K562 (cell line): ENCODE data around the gene MVP. TPM values are rescaled to one million over a fixed set of nuclear protein-coding genes. Genes with fewer than 3 reads are reported as not detected.

Source experiments
- BCOR ChIP-seq: fragments of 450-650 bp; IDR thresholded peaks from 2 replicates; pipeline ENCODE4 v1.6.1; 2016
- CHD4 ChIP-seq: fragments of 200-600 bp; sonication (generic); IDR thresholded peaks from 3 replicates; pipeline ENCODE4 v1.6.1; 2012; ENCODE audit warnings: low read depth, mild to moderate bottlenecking, mixed read lengths, low read length, inconsistent platforms; ENCODE audit not compliant: insufficient read depth, insufficient replicate concordance, poor library complexity, severe bottlenecking
- CREBBP ChIP-seq: IDR thresholded peaks from one replicate; pipeline ENCODE4 v1.6.1; 2012; ENCODE audit warnings: low read depth, mild to moderate bottlenecking, control low read depth, inconsistent platforms, low read length
- CTCF ChIP-seq, 3 experiments: IDR thresholded peaks in 2 of 3; conservative IDR thresholded peaks in 1 of 3; 2 replicates each; pipeline ENCODE4 v1.5.1; 2011 to 2012; ENCODE audit warnings: low read length in 3 of 3, mild to moderate bottlenecking in 3 of 3, control low read depth in 2 of 3, improper control_type of control experiment in 1 of 3, inconsistent platforms in 1 of 3, low read depth in 1 of 3, mixed read lengths in 1 of 3, moderate library complexity in 1 of 3; ENCODE audit not compliant: insufficient read depth in 2 of 3
- MEF2D ChIP-seq: conservative IDR thresholded peaks from 2 replicates; pipeline ENCODE4 v1.6.1; 2016; ENCODE audit warnings: low read depth, missing genetic modification characterization, missing compliant biosample characterization
- POLR2AphosphoS5 ChIP-seq: IDR thresholded peaks from 2 replicates; pipeline ENCODE4 v1.6.1; 2011; ENCODE audit warnings: mild to moderate bottlenecking, low read depth, low read length, moderate library complexity; ENCODE audit not compliant: control insufficient read depth, insufficient read depth
- POLR2G ChIP-seq: fragments of 200-400 bp; formaldehyde crosslinking; IDR thresholded peaks from 2 replicates; pipeline ENCODE4 v1.6.1; 2017; ENCODE audit warnings: low read depth, mild to moderate bottlenecking, antibody characterized with exemption, low read length, moderate library complexity
- RBM39 ChIP-seq: fragments of 200-400 bp; formaldehyde crosslinking; optimal IDR thresholded peaks from 2 replicates; pipeline ENCODE3; 2018; ENCODE audit warnings: low read depth, low read length
- ZNF282 ChIP-seq: sonication (generic); formaldehyde crosslinking; IDR thresholded peaks from 2 replicates; pipeline ENCODE4 v1.8.1; 2023; ENCODE audit warnings: missing genetic modification reagents
- polyA plus RNA-seq, 8 experiments: library from polyadenylated mRNA; depleted of rRNA in 4 of 8; stranded (reverse) in 5 of 8; unstranded in 3 of 8; fragments of >200 nt; fragmentation: Nextera tagmentation in 2 of 8; fragmentation: Illumina TruSeq in 1 of 8; extraction: Ambion mirVana in 2 of 8; extraction: Trizol in 1 of 8; gene quantifications; 2 replicates each; pipeline versions ENCODE4 v1.2.1 to v1.2.3, GENCODE V29; 2011 to 2014; ENCODE audit warnings: inconsistent platforms in 1 of 8, missing spikeins in 1 of 8
- total RNA-seq, 7 experiments: library from RNA; depleted of rRNA in 6 of 7; stranded (reverse); fragments of >200 nt in 6 of 7; fragmentation: Illumina TruSeq in 2 of 7; extraction: Trizol in 2 of 7; gene quantifications; 2 replicates each; pipeline versions ENCODE4 v1.2.1 to v1.2.3, GENCODE V29; 2011 to 2021; ENCODE audit warnings: low replicate concordance in 1 of 7
- TF ChIP-seq, protein P1 (sequence below), 3 experiments: fragments of 200-800 bp in 1 of 3; sonication (Bioruptor generic) in 1 of 3; sonication (generic) in 1 of 3; formaldehyde crosslinking in 1 of 3; IDR thresholded peaks; 2 replicates each; pipeline versions ENCODE4 v1.6.1 to v1.8.0; 2016 to 2022; ENCODE audit warnings: mild to moderate bottlenecking in 2 of 3, missing compliant biosample characterization in 2 of 3, missing genetic modification characterization in 2 of 3, missing genetic modification reagents in 1 of 3
- TF ChIP-seq, protein P2 (sequence below): sonication (generic); formaldehyde crosslinking; IDR thresholded peaks from 2 replicates; pipeline ENCODE4 v1.8.0; 2022; ENCODE audit warnings: mild to moderate bottlenecking, missing genetic modification reagents
- TF ChIP-seq, protein P3 (sequence below): sonication (generic); formaldehyde crosslinking; IDR thresholded peaks from 2 replicates; pipeline ENCODE4 v1.8.0; 2023; ENCODE audit warnings: missing genetic modification reagents, mild to moderate bottlenecking, borderline replicate concordance

The MVP gene
- total and polyA plus RNA-seq, 9 of the 15 experiments (the other 6 are each of a cell fraction or from before 2014, with no cell fraction given), result 0.39 to 1.9 (median 0.76) TPM; not detected in 2

- no peak for TF ChIP-seq CTCF (IDR thresholded peaks at IDR 0.05 in 2 of 3, conservative IDR thresholded peaks at IDR 0.05 in 1 of 3; ENCODE audit: insufficient read depth in 2 of 3, low read depth in 1 of 3, low read length in 3 of 3)
- no peak for TF ChIP-seq RBM39
- TF ChIP-seq, protein P1, sequence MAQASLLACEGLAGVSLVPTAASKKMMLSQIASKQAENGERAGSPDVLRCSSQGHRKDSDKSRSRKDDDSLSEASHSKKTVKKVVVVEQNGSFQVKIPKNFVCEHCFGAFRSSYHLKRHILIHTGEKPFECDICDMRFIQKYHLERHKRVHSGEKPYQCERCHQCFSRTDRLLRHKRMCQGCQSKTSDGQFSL (CRISPR knock-in tag; IDR thresholded peaks at IDR 0.05), result 0 out of 2 replicates have a peak, but pooled peaks have one; percentile 8
- TF ChIP-seq, protein P1 (tag; IDR thresholded peaks at IDR 0.05), result no peak
- no peak for TF ChIP-seq CHD4
- no peak for TF ChIP-seq CREBBP
- TF ChIP-seq MEF2D (tag), result no peak
- TF ChIP-seq, protein P2, sequence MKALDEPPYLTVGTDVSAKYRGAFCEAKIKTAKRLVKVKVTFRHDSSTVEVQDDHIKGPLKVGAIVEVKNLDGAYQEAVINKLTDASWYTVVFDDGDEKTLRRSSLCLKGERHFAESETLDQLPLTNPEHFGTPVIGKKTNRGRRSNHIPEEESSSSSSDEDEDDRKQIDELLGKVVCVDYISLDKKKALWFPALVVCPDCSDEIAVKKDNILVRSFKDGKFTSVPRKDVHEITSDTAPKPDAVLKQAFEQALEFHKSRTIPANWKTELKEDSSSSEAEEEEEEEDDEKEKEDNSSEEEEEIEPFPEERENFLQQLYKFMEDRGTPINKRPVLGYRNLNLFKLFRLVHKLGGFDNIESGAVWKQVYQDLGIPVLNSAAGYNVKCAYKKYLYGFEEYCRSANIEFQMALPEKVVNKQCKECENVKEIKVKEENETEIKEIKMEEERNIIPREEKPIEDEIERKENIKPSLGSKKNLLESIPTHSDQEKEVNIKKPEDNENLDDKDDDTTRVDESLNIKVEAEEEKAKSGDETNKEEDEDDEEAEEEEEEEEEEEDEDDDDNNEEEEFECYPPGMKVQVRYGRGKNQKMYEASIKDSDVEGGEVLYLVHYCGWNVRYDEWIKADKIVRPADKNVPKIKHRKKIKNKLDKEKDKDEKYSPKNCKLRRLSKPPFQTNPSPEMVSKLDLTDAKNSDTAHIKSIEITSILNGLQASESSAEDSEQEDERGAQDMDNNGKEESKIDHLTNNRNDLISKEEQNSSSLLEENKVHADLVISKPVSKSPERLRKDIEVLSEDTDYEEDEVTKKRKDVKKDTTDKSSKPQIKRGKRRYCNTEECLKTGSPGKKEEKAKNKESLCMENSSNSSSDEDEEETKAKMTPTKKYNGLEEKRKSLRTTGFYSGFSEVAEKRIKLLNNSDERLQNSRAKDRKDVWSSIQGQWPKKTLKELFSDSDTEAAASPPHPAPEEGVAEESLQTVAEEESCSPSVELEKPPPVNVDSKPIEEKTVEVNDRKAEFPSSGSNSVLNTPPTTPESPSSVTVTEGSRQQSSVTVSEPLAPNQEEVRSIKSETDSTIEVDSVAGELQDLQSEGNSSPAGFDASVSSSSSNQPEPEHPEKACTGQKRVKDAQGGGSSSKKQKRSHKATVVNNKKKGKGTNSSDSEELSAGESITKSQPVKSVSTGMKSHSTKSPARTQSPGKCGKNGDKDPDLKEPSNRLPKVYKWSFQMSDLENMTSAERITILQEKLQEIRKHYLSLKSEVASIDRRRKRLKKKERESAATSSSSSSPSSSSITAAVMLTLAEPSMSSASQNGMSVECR, result peak; percentile 25; the same call in 1 of the 2 replicates
- no peak for TF ChIP-seq BCOR
- peak; percentile 10; the same call in 1 of the 2 replicates for TF ChIP-seq POLR2AphosphoS5
- TF ChIP-seq ZNF282 (CRISPR knock-in tag), result peak; percentile 78; the same call in 1 of the 2 replicates
- TF ChIP-seq, protein P3, sequence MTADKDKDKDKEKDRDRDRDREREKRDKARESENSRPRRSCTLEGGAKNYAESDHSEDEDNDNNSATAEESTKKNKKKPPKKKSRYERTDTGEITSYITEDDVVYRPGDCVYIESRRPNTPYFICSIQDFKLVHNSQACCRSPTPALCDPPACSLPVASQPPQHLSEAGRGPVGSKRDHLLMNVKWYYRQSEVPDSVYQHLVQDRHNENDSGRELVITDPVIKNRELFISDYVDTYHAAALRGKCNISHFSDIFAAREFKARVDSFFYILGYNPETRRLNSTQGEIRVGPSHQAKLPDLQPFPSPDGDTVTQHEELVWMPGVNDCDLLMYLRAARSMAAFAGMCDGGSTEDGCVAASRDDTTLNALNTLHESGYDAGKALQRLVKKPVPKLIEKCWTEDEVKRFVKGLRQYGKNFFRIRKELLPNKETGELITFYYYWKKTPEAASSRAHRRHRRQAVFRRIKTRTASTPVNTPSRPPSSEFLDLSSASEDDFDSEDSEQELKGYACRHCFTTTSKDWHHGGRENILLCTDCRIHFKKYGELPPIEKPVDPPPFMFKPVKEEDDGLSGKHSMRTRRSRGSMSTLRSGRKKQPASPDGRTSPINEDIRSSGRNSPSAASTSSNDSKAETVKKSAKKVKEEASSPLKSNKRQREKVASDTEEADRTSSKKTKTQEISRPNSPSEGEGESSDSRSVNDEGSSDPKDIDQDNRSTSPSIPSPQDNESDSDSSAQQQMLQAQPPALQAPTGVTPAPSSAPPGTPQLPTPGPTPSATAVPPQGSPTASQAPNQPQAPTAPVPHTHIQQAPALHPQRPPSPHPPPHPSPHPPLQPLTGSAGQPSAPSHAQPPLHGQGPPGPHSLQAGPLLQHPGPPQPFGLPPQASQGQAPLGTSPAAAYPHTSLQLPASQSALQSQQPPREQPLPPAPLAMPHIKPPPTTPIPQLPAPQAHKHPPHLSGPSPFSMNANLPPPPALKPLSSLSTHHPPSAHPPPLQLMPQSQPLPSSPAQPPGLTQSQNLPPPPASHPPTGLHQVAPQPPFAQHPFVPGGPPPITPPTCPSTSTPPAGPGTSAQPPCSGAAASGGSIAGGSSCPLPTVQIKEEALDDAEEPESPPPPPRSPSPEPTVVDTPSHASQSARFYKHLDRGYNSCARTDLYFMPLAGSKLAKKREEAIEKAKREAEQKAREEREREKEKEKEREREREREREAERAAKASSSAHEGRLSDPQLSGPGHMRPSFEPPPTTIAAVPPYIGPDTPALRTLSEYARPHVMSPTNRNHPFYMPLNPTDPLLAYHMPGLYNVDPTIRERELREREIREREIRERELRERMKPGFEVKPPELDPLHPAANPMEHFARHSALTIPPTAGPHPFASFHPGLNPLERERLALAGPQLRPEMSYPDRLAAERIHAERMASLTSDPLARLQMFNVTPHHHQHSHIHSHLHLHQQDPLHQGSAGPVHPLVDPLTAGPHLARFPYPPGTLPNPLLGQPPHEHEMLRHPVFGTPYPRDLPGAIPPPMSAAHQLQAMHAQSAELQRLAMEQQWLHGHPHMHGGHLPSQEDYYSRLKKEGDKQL (CRISPR knock-in tag), result no peak
- peak; percentile 72 for TF ChIP-seq POLR2G
Measured at GRCh38 chr16:29809031-29809747, 11.1 kb upstream of the MVP start (continued).
